ENCODE data around the gene NPIPA1. TPM values are rescaled to one million over a fixed set of nuclear protein-coding genes. Genes with fewer than 3 reads are reported as not detected.
"Not testable (repeated sequence)": the region's sequence is repeated elsewhere in the genome, so short reads cannot be mapped to it uniquely, and the experiment has no call there.

Gene NPIPA1
- total RNA-seq, 1 donor from 2014 or later, result 103 TPM

GRCh38 chr16:14993277-14994151 is 56.3 kb downstream of the NPIPA1 start:
- H3K36me3 Mint-ChIP-seq (ENCODE audit: low read depth, unreplicated experiment), result peaks cover 11% of the 10 kb centered on the region
- not testable (repeated sequence) for DNase-seq (ENCODE audit: low spot score)

DNA sequence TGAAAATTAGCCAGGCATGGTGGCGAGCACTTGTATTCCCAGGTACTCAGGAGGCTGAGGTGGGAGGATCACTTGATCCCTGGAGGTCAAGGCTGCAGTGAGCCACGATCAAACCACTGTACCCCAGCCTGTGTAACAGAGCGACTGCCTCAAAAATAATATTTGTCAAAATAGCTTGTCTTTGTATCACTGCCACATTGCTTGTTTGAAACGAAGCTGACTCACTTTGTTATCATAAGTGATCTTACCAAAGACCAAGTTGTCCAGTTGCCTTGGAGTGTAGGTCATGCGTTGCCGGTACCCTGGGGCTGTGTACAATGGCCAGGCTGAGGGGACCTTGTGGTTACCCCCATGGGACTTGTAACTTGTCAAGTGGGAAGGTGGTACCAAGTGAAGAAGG is 59.5 kb downstream of the NPIPA1 start:
- not testable (repeated sequence) for H3K27me3 Mint-ChIP-seq (ENCODE audit: unreplicated experiment); DNase-seq (ENCODE audit: low spot score)

More at GRCh38 chr16:14993277-14994151, 56.3 kb downstream of the NPIPA1 start:
- H3K9me3 Mint-ChIP-seq (ENCODE audit: unreplicated experiment); H3K27me3 Mint-ChIP-seq (ENCODE audit: unreplicated experiment); H3K27ac Mint-ChIP-seq (ENCODE audit: unreplicated experiment): not testable (repeated sequence)
- H3K4me3 Mint-ChIP-seq (ENCODE audit: unreplicated experiment), result peak overlapping the region; percentile 29
- peaks cover 17% of the 10 kb centered on the region for H3K4me1 Mint-ChIP-seq (ENCODE audit: unreplicated experiment)

GRCh38 chr16:14998300-14998699 is 61.1 kb downstream of the NPIPA1 start:
- not testable (repeated sequence) for H3K27ac Mint-ChIP-seq (ENCODE audit: unreplicated experiment); H3K36me3 Mint-ChIP-seq (ENCODE audit: low read depth, unreplicated experiment); DNase-seq (ENCODE audit: low spot score); H3K4me3 Mint-ChIP-seq (ENCODE audit: unreplicated experiment); H3K9me3 Mint-ChIP-seq (ENCODE audit: unreplicated experiment); H3K27me3 Mint-ChIP-seq (ENCODE audit: unreplicated experiment)
- H3K4me1 Mint-ChIP-seq (ENCODE audit: unreplicated experiment), result peaks cover 17% of the 10 kb centered on the region

More for the DNA sequence above, 59.5 kb downstream of the NPIPA1 start:
- H3K4me3 Mint-ChIP-seq (ENCODE audit: unreplicated experiment); H3K36me3 Mint-ChIP-seq (ENCODE audit: low read depth, unreplicated experiment); H3K27ac Mint-ChIP-seq (ENCODE audit: unreplicated experiment); H3K9me3 Mint-ChIP-seq (ENCODE audit: unreplicated experiment): not testable (repeated sequence)
- peaks cover 17% of the 10 kb centered on the region for H3K4me1 Mint-ChIP-seq (ENCODE audit: unreplicated experiment)

DNA sequence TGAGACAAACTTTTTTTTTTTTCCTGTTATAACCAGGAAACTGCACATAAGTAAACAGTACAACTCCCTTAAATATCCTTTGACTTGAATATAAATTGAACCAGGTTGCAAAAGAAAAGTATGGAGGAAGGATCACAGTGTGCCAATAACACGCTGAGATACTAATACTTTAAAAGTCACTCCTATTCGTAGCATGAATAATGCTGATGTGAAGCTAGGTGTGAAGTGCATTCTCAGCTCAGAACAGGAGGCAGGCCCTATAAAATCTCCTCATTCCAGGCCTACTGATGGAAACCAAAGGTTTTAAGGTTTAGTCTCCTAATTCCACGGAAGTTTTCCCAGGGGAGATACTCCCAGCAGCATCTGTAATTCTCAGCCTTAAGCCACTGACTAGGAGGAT is 62.6 kb downstream of the NPIPA1 start:
- DNase-seq (ENCODE audit: low spot score); H3K36me3 Mint-ChIP-seq (ENCODE audit: low read depth, unreplicated experiment); H3K9me3 Mint-ChIP-seq (ENCODE audit: unreplicated experiment); H3K27ac Mint-ChIP-seq (ENCODE audit: unreplicated experiment); H3K4me3 Mint-ChIP-seq (ENCODE audit: unreplicated experiment); H3K27me3 Mint-ChIP-seq (ENCODE audit: unreplicated experiment): not testable (repeated sequence)
- H3K4me1 Mint-ChIP-seq (ENCODE audit: unreplicated experiment), result peaks cover 12% of the 10 kb centered on the region

Small RNAs within 50 kb of the gene (microRNA-seq; reads per million reads assigned to microRNA genes)
- gene MIR3180-1 (ENCODE audit: unreplicated experiment), result not detected
- gene MIR3670-1 (ENCODE audit: unreplicated experiment), result not detected
- gene MIR6511A1 (ENCODE audit: unreplicated experiment), result not detected
- gene MIR6770-1 (ENCODE audit: unreplicated experiment), result not detected

Other genes with a start within 250 kb of the NPIPA1 start
- 0.28 TPM for gene PLA2G10, start 243.1 kb upstream of the NPIPA1 start, total RNA-seq (ENCODE audit: unreplicated experiment)
- gene NPIPA3, start 234.0 kb upstream of the NPIPA1 start, total RNA-seq (ENCODE audit: unreplicated experiment), result 2.4 TPM
- gene NPIPA2, start 194.9 kb upstream of the NPIPA1 start, total RNA-seq (ENCODE audit: unreplicated experiment), result 9.0 TPM
- gene NOMO1, start 103.7 kb upstream of the NPIPA1 start, total RNA-seq (ENCODE audit: unreplicated experiment), result 79.0 TPM
- 54.8 TPM for gene PDXDC1, start 37.6 kb downstream of the NPIPA1 start, total RNA-seq (ENCODE audit: unreplicated experiment)
- gene NTAN1, start 118.6 kb downstream of the NPIPA1 start, total RNA-seq (ENCODE audit: unreplicated experiment), result 86.8 TPM
- 18.0 TPM for gene RRN3, start 156.8 kb downstream of the NPIPA1 start, total RNA-seq (ENCODE audit: unreplicated experiment)